ENCODE measurements around the gene TSSK2. TPM values are rescaled to one million over a fixed set of nuclear protein-coding genes. Genes with fewer than 3 reads are reported as not detected.

Gene TSSK2
- polyA plus RNA-seq, 1 donor from 2014 or later = not detected

- Histone ChIP-seq H3F3A (ENCODE audit: insufficient read depth, low read length, poor library complexity, severe bottlenecking) (no peaks in the 10 kb centered on the region), H2AFZ (ENCODE audit: low read depth, low read length) (peak within 1 kb of the TSS; percentile 77), H3K4me2 (ENCODE audit: low read length) (peak within 1 kb of the TSS; percentile 96), H3K79me2 (replicated peaks; ENCODE audit: insufficient read depth, low read length) (peaks cover 43% of the 10 kb centered on the region), H3K27me3 (ENCODE audit: insufficient read depth, low read depth, low read length) (no peaks in the 10 kb centered on the region), H3K9ac (ENCODE audit: low read length) (peak within 1 kb of the TSS; percentile 98), H3K9me3 (ENCODE audit: low read length) (no peaks in the 10 kb centered on the region), H3K27ac (ENCODE audit: low read length) (peak within 1 kb of the TSS; percentile 93), H3K4me3 (ENCODE audit: low read length) (peak within 1 kb of the TSS; percentile 99), H4K20me1 (ENCODE audit: insufficient read depth) (peaks cover 5% of the 10 kb centered on the region), H3K9me2 (ENCODE audit: insufficient read depth, low read length) (no peaks in the 10 kb centered on the region), H3K36me3 (ENCODE audit: insufficient read depth, low read length) (no peaks in the 10 kb centered on the region)
- TF ChIP-seq TAF1 (IDR thresholded peaks at IDR 0.05; ENCODE audit: low read depth) = peak; percentile 68
- peak; percentile 37 for TF ChIP-seq SMC3 (conservative IDR thresholded peaks at IDR 0.05; ENCODE audit: poor library complexity)
- TF ChIP-seq POLR2AphosphoS5 (IDR thresholded peaks at IDR 0.05) = peak; percentile 95
- TF ChIP-seq EP300 (conservative IDR thresholded peaks at IDR 0.05; ENCODE audit: poor library complexity, severe bottlenecking) = peak; percentile 51
- no peak for TF ChIP-seq CTCF (IDR thresholded peaks at IDR 0.05; ENCODE audit: poor library complexity, severe bottlenecking)
- TF ChIP-seq MXI1 (conservative IDR thresholded peaks at IDR 0.05; ENCODE audit: poor library complexity, severe bottlenecking) = peak; percentile 72
- TF ChIP-seq RAD21 (conservative IDR thresholded peaks at IDR 0.05) = peak; percentile 25
- TF ChIP-seq REST (IDR thresholded peaks at IDR 0.05; ENCODE audit: borderline replicate concordance) = peak; percentile 90
- TF ChIP-seq EZH2 (IDR thresholded peaks at IDR 0.05; ENCODE audit: borderline replicate concordance, insufficient read depth, low read length, poor library complexity, severe bottlenecking) = no peak
Observed at GRCh38 chr22:19122143-19122751, 8.9 kb upstream of the TSSK2 start, which contains the start of gene DGCR2. TSS of gene DGCR2 (minus strand) at chr22:19122412. CDS start at chr22:19122206, 206 bp downstream.

- H2AFZ ChIP-seq (ENCODE audit: low read depth, low read length) = peak overlapping the region; percentile 77
- H3K9ac ChIP-seq (ENCODE audit: low read length) = peak overlapping the region; percentile 64
- peak overlapping the region; percentile 30 for H3K27ac ChIP-seq (ENCODE audit: low read length)
- peaks cover 37% of the 10 kb centered on the region for H3K79me2 ChIP-seq (replicated peaks; ENCODE audit: insufficient read depth, low read length)
- H3K27me3 ChIP-seq (ENCODE audit: insufficient read depth, low read depth, low read length) = no peaks in the 10 kb centered on the region
- no peaks in the 10 kb centered on the region for H3K36me3 ChIP-seq (ENCODE audit: insufficient read depth, low read length)
- no peaks in the 10 kb centered on the region for H3K9me3 ChIP-seq (ENCODE audit: low read length)
- peak overlapping the region; percentile 47 for H3K4me2 ChIP-seq (ENCODE audit: low read length)
- peak overlapping the region; percentile 99 for H3K4me3 ChIP-seq (ENCODE audit: low read length)
- H3K9me2 ChIP-seq (ENCODE audit: insufficient read depth, low read length) = no peaks in the 10 kb centered on the region
- no peaks in the 10 kb centered on the region for H3F3A ChIP-seq (ENCODE audit: insufficient read depth, low read length, poor library complexity, severe bottlenecking)
- TF ChIP-seq POLR2AphosphoS5 (IDR thresholded peaks at IDR 0.05) (no peak), CTCF (IDR thresholded peaks at IDR 0.05; ENCODE audit: poor library complexity, severe bottlenecking) (peak; percentile 11)
- H4K20me1 ChIP-seq (ENCODE audit: insufficient read depth) = peaks cover 5% of the 10 kb centered on the region
Observed at GRCh38 chr22:19122752-19123492, 8.2 kb upstream of the TSSK2 start.

Measured in neural cell (in vitro differentiated cells).